SJCRH30 (cell line): ENCODE measurements around the gene PPDPF. TPM values are rescaled to one million over a fixed set of nuclear protein-coding genes. Genes with fewer than 3 reads are reported as not detected.

Source experiments
- DNase-seq, 2 experiments: peaks; one replicate each; pipeline ENCODE4 v3.0.0-alpha.2; 2015 to 2020
- H3K27ac ChIP-seq: fragments of 250-450 bp; sonication (Bioruptor Pico); 2 replicates; pipeline ENCODE4 v1.5.1; 2020; ENCODE audit warnings: mild to moderate bottlenecking, moderate library complexity
- H3K27me3 ChIP-seq: fragments of 250-450 bp; sonication (Bioruptor Pico); 2 replicates; pipeline ENCODE4 v1.5.1; 2020; ENCODE audit warnings: mild to moderate bottlenecking, moderate library complexity
- H3K36me3 ChIP-seq: fragments of 250-450 bp; sonication (Bioruptor Pico); 2 replicates; pipeline ENCODE4 v1.5.1; 2020; ENCODE audit warnings: mild to moderate bottlenecking, moderate library complexity
- H3K4me1 ChIP-seq: fragments of 250-450 bp; sonication (Bioruptor Pico); 2 replicates; pipeline ENCODE4 v1.5.1; 2020; ENCODE audit warnings: mild to moderate bottlenecking, moderate library complexity
- H3K4me3 ChIP-seq: fragments of 250-450 bp; sonication (Bioruptor Pico); 2 replicates; pipeline ENCODE4 v1.5.1; 2020; ENCODE audit warnings: mild to moderate bottlenecking, moderate library complexity
- H3K9me3 ChIP-seq: fragments of 250-450 bp; sonication (Bioruptor Pico); replicated peaks from 2 replicates; pipeline ENCODE4 v1.5.1; 2020; ENCODE audit warnings: mild to moderate bottlenecking, moderate library complexity
- total RNA-seq: library from RNA; depleted of rRNA; stranded (reverse); fragments of >200 nt; shearing (Covaris generic); gene quantifications from 2 replicates; pipeline ENCODE4 v1.2.3, GENCODE V29; 2014

PPDPF gene
- total RNA-seq, 1 experiment from 2014 or later = 171 TPM

DNA sequence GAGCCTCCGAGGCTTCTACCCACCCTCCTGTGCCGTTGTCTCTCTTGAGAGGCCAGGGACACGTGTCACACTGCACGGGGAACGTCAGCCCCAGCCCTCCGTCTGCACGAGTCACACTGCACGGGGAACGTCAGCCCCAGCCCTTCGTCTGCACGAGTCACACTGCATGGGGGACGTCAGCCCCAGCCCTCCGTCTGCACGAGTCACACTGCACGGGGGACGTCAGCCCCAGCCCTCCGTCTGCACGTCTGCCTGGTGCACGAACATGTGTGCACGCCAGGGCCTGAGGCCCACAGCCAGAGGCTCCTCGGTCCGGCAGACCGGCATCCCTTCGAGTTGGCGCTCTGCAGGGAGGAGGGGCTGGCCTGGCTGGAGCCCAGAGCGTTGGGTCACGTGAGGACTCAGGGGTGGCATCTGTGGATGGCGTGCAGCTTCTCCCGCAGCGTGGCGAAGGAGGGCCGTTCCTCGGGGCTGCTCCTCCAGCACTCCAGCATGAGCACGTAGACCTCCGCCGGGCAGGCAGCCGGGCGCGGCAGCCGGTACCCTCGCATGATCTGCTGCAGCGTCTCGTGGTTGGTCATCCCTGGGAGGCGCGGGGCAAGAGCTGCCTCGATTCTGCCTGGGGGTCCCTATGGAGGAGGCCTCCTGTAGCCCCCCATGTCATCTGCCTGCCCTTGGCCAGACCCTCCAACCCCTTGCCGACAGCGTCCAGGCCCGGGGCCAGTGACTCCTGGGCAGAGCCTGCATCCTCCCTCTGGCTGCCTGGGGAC is 20.0 kb downstream of the PPDPF start:
- Histone ChIP-seq H3K36me3 (no peaks in the 10 kb centered on the region), H3K27ac (no peak overlapping the region), H3K27me3 (peaks cover 31% of the 10 kb centered on the region), H3K4me1 (peaks cover 14% of the 10 kb centered on the region), H3K4me3 (no peak overlapping the region), H3K9me3 (no peaks in the 10 kb centered on the region)
- no peak for DNase-seq

DNA sequence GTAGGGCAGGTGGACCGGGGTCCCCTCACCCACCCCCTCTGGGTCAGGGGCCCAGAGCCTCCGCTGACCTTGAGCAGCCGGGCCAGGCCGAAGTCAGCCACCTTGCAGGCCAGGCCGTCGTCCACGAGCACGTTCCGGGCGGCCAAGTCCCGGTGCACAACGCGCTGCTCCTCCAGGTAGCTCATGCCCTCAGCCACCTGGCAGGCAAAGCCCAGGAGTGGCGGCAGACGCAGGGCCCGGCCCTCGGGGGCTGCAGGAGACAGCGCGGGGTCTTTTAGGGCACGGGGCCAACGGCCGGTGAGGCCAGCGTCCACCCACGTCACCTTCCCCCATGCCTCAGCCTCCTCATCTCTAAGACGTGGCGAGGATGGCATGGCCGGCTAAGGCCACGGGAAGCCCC is 20.8 kb downstream of the PPDPF start:
- Histone ChIP-seq H3K4me1 (peaks cover 12% of the 10 kb centered on the region), H3K36me3 (no peaks in the 10 kb centered on the region), H3K27ac (no peak overlapping the region), H3K4me3 (no peak overlapping the region), H3K9me3 (no peaks in the 10 kb centered on the region), H3K27me3 (peaks cover 37% of the 10 kb centered on the region)
- no peak for DNase-seq

DNA sequence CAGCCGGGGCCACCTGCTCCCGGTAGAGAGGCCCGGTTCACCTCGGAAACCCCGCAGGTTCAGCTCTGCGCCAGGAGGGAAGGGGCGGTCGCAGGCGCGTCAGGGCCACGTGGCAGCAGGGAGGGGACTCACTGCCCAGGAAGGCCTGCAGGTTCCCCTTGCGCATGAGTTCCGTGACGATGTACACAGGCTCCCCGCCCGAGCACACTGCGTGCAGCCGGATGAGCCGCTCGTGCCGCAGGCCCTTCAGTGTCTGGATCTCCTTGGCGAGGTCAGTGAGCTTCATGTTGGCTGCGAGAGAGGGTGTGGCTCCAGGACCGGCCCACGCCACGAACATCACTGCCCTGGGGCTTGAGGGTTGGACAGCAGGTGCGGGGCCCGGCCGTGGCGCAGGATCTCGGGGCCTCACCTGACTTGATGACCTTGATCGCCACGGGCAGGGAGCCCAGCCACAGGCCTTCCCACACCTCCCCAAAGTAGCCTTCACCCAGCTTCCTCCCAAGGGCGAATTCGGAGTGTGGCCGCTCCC is 21.5 kb downstream of the PPDPF start:
- Histone ChIP-seq H3K4me3 (no peak overlapping the region), H3K4me1 (peaks cover 5% of the 10 kb centered on the region), H3K9me3 (no peaks in the 10 kb centered on the region), H3K36me3 (no peaks in the 10 kb centered on the region), H3K27ac (no peak overlapping the region), H3K27me3 (peaks cover 42% of the 10 kb centered on the region)
- no peak for DNase-seq

DNA sequence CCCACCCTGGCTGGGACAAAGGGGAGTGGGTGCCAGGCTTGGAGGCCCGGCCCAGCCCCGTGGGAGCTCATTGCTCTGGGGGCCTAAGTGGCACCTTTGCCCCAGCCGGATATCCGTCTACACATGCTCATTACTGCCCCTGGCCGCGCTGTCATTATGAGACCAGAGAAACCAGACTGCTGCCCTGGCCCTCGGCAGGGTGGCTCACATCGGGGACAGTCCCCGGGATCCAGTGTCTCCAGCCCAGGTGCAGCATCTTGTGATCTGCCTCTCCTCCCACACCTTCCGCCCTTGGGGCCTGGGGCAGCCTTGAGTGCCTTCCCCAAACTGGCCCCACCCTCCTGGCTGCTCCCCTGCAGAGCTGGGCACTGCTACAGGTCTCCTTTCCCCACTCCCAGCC is 22.1 kb downstream of the PPDPF start:
- no peak overlapping the region for H3K27ac ChIP-seq
- H3K4me1 ChIP-seq = no peaks in the 10 kb centered on the region
- no peak for DNase-seq
- H3K36me3 ChIP-seq = no peaks in the 10 kb centered on the region
- no peaks in the 10 kb centered on the region for H3K9me3 ChIP-seq
- peaks cover 46% of the 10 kb centered on the region for H3K27me3 ChIP-seq
- no peak overlapping the region for H3K4me3 ChIP-seq

DNA sequence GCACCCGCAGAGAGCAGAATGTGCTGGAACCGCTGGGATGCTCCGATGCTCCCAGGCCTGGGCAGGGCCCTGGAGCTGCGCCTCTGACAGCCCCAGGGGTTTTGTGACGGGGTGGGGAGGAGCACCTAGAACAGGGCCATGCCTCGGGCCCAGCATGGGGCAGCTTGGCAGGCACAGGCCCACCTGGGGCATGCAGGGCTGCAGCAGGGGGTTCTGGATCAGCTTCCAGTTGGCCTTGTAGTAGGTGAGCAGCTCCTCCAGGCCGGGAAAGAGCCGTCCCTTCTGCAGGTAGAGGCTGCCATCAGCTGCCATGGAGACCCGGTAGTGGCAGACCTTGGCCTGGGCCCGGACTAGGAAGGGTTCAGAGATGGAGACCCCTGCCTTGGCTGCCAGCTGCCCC is 22.6 kb downstream of the PPDPF start:
- H3K36me3 ChIP-seq = no peaks in the 10 kb centered on the region
- no peak overlapping the region for H3K4me3 ChIP-seq
- no peak for DNase-seq
- H3K27me3 ChIP-seq = peaks cover 50% of the 10 kb centered on the region
- H3K4me1 ChIP-seq = no peaks in the 10 kb centered on the region
- H3K9me3 ChIP-seq = no peaks in the 10 kb centered on the region
- H3K27ac ChIP-seq = no peak overlapping the region

DNA sequence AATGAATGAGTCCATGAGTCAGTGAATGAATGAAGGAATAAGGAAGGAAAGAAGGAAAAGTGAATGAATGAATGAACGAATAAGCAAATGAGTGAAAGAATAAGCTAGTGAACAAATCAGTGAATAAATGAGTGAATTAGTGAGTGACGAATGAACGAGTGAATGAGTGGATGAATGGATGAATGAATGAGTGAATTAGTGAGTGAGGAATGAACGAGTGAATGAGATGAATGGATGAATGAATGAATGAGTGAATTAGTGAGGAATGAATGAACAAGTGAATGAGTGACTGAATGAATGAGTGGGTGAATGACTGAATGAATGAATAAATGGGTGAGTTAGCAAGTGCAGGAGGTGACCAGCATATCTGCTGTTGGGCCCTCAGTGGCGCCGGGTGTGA is 23.2 kb downstream of the PPDPF start:
- H3K27me3 ChIP-seq = peaks cover 56% of the 10 kb centered on the region

DNA sequence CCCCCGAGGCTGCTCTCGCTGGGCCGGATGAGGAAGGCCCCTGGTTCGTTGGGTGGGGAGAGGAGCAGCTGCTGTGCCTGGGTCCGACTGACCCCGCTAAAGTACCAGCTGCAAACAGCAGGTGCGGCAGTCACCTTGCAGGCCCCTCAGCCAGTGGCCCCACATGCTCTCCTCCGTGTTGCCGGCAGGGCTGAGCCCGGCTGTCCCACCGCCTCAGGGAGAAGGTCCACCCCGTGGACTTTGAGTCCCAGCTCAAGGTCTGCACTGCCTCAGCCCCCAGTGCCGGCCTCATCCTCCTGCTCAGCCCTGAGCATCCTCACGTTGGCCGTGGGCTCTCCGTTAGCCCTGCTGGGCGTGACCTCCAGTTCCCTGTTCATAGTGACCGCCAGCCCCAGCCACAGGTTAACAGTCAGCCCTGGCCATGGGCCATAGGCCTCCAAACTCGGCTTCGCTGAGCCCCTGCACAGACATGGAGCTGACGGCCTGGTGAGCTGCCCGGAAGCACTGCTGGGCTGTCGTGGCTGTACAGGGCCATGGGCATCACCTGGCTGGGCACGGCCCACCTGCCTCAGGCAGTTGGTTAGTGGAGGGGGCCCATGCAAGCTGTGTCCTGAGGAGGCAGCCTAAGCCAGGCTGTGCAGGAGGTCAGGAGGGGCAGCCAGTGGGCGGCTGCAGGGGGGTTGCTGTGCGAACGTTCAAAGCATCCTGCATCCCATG is 23.8 kb downstream of the PPDPF start:
- H3K36me3 ChIP-seq = no peaks in the 10 kb centered on the region
- H3K27ac ChIP-seq = no peak overlapping the region
- H3K4me1 ChIP-seq = no peaks in the 10 kb centered on the region
- peaks cover 57% of the 10 kb centered on the region for H3K27me3 ChIP-seq
- DNase-seq = no peak
- H3K9me3 ChIP-seq = no peaks in the 10 kb centered on the region
- no peak overlapping the region for H3K4me3 ChIP-seq

More for the DNA sequence above, 23.2 kb downstream of the PPDPF start:
- Histone ChIP-seq H3K4me1 (no peaks in the 10 kb centered on the region), H3K36me3 (no peaks in the 10 kb centered on the region), H3K27ac (no peak overlapping the region), H3K4me3 (no peak overlapping the region), H3K9me3 (no peaks in the 10 kb centered on the region)
- no peak for DNase-seq

DNA sequence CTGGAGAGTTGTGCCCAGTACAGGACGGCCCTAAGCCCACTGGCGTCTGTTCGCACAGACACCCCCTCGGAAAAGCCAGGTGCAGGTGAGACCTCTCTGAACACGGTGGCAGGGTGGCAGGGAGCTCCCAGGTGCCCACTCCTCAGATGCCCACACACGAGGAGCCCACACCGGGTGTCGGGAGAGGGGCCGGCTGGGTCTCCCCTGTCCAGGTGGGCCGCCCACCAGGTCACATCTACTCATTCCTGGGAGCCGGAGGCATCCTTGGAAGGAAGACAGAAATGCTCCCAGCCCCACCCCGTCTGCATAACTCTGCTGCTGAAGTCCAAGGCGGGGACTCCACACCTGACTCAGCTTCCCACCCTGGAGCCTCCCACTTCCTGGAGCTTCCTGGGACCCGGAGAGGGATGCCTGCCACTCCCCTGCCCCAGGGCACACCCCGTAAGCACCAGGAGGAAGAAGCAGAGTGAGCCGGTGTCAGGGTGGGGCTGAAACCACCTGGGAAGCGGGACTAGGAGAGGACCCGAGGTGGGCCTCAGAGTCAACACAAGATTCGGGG is 24.5 kb downstream of the PPDPF start:
- no peak overlapping the region for H3K27ac ChIP-seq
- H3K27me3 ChIP-seq = peaks cover 63% of the 10 kb centered on the region
- H3K4me1 ChIP-seq = no peaks in the 10 kb centered on the region
- no peaks in the 10 kb centered on the region for H3K36me3 ChIP-seq
- no peak overlapping the region for H3K4me3 ChIP-seq
- no peaks in the 10 kb centered on the region for H3K9me3 ChIP-seq
- DNase-seq = no peak

DNA sequence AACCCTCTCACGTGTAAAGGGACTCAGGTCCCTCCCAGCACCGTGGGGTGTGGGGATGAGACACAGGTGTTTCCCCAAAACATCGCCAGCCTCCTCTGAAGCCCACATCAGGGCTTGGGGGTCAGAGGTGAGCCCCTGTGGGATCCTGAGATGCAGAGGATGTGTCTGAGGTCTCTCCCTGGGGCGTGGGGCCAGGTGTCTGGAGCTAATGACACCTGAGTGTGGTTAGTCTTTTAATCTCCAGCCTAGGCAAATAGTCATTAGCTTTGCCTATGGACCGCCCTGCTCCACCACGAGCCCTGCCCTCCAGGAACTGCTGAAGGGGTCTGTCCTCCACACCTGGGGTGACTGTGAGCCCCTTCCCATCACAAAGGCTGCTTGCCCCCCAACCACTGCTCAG is 25.2 kb downstream of the PPDPF start:
- H3K27me3 ChIP-seq = peaks cover 68% of the 10 kb centered on the region
- H3K4me3 ChIP-seq = no peak overlapping the region
- no peaks in the 10 kb centered on the region for H3K9me3 ChIP-seq

DNA sequence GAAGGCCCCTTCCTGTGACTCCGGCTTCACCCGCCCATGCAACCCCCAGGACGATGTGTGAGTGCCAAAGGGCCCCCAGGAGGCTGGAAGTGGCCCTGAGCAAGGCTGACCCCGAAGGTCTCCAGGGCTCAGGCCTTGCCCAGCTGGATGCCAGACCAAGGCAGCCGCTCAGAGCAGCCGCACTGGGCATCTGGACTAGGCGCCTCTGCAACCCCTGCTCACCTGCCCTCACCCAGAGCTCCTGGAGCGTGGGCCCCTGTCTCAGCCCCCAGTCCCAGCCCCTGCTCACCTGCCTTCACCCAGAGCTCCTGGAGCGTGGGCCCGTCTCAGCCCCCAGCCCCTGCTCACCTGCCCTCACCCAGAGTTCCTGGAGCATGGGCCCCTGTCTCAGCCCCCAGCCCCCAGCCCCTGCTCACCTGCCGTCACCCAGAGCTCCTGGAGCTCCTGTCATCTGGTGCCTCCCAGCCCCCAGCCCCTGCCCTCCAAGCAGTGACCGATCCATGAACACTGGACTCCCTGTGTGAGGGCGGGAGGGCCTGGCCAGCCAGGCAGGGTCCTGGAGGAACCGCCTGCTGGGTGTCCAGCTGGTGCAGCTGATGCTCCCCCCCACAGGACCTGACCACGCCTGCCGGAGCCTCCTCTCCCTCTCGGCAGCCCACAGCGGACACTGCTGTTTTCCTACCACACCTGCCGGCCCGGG is 25.8 kb downstream of the PPDPF start:
- Histone ChIP-seq H3K36me3 (no peaks in the 10 kb centered on the region), H3K4me1 (no peaks in the 10 kb centered on the region), H3K9me3 (no peaks in the 10 kb centered on the region), H3K4me3 (no peak overlapping the region), H3K27ac (no peak overlapping the region), H3K27me3 (peaks cover 70% of the 10 kb centered on the region)
- no peak for DNase-seq

More for the DNA sequence above, 25.2 kb downstream of the PPDPF start:
- Histone ChIP-seq H3K27ac (no peak overlapping the region), H3K4me1 (no peaks in the 10 kb centered on the region), H3K36me3 (no peaks in the 10 kb centered on the region)
- no peak for DNase-seq

DNA sequence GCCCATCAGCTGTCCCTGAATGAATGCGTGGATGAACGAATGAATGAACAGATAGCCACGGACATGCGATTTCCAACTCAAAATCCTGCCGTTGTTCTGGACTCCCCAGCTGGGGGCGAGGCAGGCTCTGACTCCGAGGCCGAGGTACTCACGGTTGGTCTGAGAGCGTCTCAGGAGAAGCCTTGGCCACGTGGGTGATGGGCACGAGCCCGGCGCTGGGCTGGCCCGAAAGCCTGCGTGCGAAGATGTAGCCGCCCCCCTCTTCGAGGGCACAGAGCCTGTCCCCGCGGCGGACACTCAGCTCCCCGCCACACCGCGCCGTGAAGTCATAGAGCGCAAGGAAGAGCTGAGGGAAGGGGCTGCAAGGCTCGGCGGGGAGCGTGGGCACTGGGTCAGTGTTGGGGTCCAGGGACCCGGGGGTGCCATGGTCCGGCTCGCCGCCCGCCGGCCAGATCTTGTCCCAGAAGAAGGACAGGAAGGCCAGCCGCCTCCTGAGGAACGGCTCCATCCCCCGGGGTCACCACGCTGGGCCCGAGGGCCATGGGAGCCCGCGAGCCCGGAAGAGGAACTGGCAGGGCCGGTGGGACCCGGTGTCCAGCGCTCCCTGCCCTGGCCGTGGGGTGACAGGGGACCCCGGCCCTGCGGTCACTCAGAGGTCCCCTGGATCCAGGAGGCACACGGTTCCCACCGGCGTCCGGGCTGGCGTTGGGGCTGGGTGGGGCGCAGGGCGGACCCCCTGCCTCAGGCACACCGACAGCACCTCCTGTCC is 26.6 kb downstream of the PPDPF start:
- Histone ChIP-seq H3K4me1 (no peaks in the 10 kb centered on the region), H3K27me3 (peaks cover 70% of the 10 kb centered on the region), H3K36me3 (no peaks in the 10 kb centered on the region), H3K9me3 (no peaks in the 10 kb centered on the region), H3K4me3 (no peak overlapping the region), H3K27ac (no peak overlapping the region)
- DNase-seq = no peak

DNA sequence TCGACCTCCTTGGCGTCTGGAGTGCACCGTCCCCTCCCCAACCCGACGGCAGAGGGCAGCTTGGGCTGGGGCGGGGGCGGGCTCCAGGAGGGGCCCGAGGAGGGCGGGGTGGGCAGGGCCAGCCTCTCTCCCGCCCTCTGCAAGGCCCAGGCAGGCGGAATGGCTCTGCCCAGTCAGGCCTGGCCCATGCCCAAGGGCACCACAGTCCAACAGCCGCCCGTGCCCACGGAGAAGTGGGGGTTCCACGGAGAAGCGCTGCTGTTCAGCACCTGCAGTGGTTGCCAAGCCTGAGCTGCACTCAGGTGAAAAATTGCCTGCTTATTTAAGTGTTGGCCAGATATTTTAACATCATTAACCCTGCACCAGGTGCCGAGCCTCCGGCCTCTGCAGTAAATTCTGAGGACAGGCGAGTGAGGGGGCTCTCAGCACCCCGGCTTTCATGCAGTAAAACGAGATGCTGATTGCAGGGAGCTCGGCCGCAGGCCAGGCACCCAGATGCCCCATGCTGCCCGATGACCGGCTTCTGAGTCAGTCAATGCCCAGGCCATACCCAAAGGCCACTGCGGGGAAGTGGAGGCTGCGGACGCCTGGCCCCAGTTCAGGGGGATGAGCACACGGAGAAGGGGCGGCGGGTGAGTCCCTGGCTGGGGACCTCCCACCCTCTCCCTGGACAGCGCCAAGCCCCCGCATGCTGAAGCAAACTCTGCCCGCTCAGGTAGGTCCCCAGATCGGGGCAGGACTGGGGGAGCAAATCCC is 27.3 kb downstream of the PPDPF start, which contains the start of gene SRMS:
Gene SRMS, minus strand, starts transcription at position 25 of the 756 bp plus-strand sequence. CDS start 286 bp downstream, outside the sequence.
- Histone ChIP-seq H3K36me3 (no peaks in the 10 kb centered on the region), H3K4me3 (no peak within 1 kb of the TSS), H3K27me3 (peaks cover 70% of the 10 kb centered on the region), H3K27ac (no peak within 1 kb of the TSS), H3K9me3 (no peaks in the 10 kb centered on the region), H3K4me1 (peaks cover 6% of the 10 kb centered on the region; the same call in 1 of the 2 replicates)
- DNase-seq = no peak

DNA sequence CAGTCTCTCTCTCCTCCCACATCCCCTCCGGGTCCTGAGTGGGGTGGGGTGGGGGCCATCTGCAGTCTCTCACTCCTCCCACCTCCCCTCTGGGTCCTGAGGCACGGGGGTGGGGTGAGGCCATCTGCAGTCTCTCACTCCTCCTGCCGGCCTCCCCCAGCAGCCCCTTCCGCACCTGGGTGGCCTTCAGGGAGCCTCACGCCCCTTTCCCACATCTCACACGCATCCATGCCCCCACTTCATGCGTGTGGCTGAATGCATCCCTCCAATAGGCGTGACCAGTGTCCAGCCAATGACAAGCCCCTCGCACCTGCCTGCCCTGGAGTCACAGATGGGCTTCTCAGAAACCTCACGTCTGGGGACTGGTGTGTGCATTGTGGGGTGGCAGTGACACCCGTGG is 28.0 kb downstream of the PPDPF start:
- no peak for DNase-seq
- no peaks in the 10 kb centered on the region for H3K9me3 ChIP-seq
- H3K4me3 ChIP-seq = no peak overlapping the region
- H3K27me3 ChIP-seq = peaks cover 64% of the 10 kb centered on the region
- H3K36me3 ChIP-seq = no peaks in the 10 kb centered on the region
- H3K4me1 ChIP-seq = peaks cover 8% of the 10 kb centered on the region; the same call in 1 of the 2 replicates
- no peak overlapping the region for H3K27ac ChIP-seq
